HepG2 (cell line): ENCODE measurements around the gene CHST6.

Experiments
- CENPX ChIP-seq: sonication (generic); formaldehyde crosslinking; IDR thresholded peaks from 2 replicates; pipeline ENCODE4 v1.9.0; 2021; ENCODE audit warnings: mild to moderate bottlenecking, missing genetic modification reagents, moderate library complexity
- RAD21 ChIP-seq: fragments of 450-650 bp; formaldehyde crosslinking; IDR thresholded peaks from 2 replicates; pipeline ENCODE4 v1.5.0; 2020; ENCODE audit warnings: mild to moderate bottlenecking
- TAF1 ChIP-seq: sonication (generic); formaldehyde crosslinking; IDR thresholded peaks from 2 replicates; pipeline ENCODE4 v1.4.0; 2020; ENCODE audit warnings: missing genetic modification reagents
- TF ChIP-seq, protein P1 (sequence below): fragments of 450-650 bp; IDR thresholded peaks from 2 replicates; pipeline ENCODE4 v1.6.1; 2016

GRCh38 chr16:75519175-75519574 lies 23.9 kb upstream of the CHST6 start:
- TF ChIP-seq RAD21 (CRISPR knock-in tag) (no peak), TAF1 (CRISPR knock-in tag) (no peak), CENPX (CRISPR knock-in tag) (no peak)
- TF ChIP-seq, protein P1, sequence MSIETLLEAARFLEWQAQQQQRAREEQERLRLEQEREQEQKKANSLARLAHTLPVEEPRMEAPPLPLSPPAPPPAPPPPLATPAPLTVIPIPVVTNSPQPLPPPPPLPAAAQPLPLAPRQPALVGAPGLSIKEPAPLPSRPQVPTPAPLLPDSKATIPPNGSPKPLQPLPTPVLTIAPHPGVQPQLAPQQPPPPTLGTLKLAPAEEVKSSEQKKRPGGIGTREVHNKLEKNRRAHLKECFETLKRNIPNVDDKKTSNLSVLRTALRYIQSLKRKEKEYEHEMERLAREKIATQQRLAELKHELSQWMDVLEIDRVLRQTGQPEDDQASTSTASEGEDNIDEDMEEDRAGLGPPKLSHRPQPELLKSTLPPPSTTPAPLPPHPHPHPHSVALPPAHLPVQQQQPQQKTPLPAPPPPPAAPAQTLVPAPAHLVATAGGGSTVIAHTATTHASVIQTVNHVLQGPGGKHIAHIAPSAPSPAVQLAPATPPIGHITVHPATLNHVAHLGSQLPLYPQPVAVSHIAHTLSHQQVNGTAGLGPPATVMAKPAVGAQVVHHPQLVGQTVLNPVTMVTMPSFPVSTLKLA, result no peak
